ENCODE results near the gene NXN.
"Not testable (repeated sequence)": the region's sequence is repeated elsewhere in the genome, so short reads cannot be mapped to it uniquely, and the experiment has no call there.

GRCh38 chr17:755319-755961 lies 224.1 kb downstream of the NXN start:
- not testable (repeated sequence) for TF ChIP-seq POLR2A, CTCF (IDR thresholded peaks at IDR 0.05)

All from Peyer's patch (tissue), 4 donors.